ENCODE measurements around the gene CDC42BPA.

Gene CDC42BPA

GRCh38 chr1:226977643-226978431 is 340.5 kb downstream of the CDC42BPA start:
- no peak for DNase-seq

- no peak for DNase-seq
These were observed 341.2 kb downstream of the CDC42BPA start for GRCh38 chr1:226976978-226977642.

- no peak for DNase-seq
These were observed 341.9 kb downstream of the CDC42BPA start for GRCh38 chr1:226976276-226976977.

GRCh38 chr1:226975259-226976250 is 342.7 kb downstream of the CDC42BPA start:
- no peak for DNase-seq

GRCh38 chr1:226974544-226975258 is 343.6 kb downstream of the CDC42BPA start:
- no peak for DNase-seq

GRCh38 chr1:226973898-226974543 is 344.3 kb downstream of the CDC42BPA start:
- DNase-seq = no peak

- peak; percentile 32 to 75 for DNase-seq
These were observed 344.9 kb downstream of the CDC42BPA start for GRCh38 chr1:226973371-226973897.

GRCh38 chr1:226972931-226973330 is 345.4 kb downstream of the CDC42BPA start:
- DNase-seq = no peak

- DNase-seq = no peak
These were observed 346.5 kb downstream of the CDC42BPA start for GRCh38 chr1:226971765-226972164.

- DNase-seq = peak; percentile 29 to 83
These were observed 350.6 kb downstream of the CDC42BPA start for GRCh38 chr1:226967665-226968064.

GRCh38 chr1:226966683-226967082 is 351.6 kb downstream of the CDC42BPA start:
- no peak for DNase-seq

- DNase-seq = no peak
These were observed 352.5 kb downstream of the CDC42BPA start for GRCh38 chr1:226965581-226966440.

- DNase-seq = no peak
These were observed 353.4 kb downstream of the CDC42BPA start for GRCh38 chr1:226964611-226965486.

GRCh38 chr1:226964068-226964425 is 354.2 kb downstream of the CDC42BPA start:
- no peak for DNase-seq

GRCh38 chr1:226962421-226963391 is 355.6 kb downstream of the CDC42BPA start:
- DNase-seq = no peak

GRCh38 chr1:226960944-226961765 is 357.1 kb downstream of the CDC42BPA start:
- DNase-seq = no peak

GRCh38 chr1:226960256-226960655 is 358.0 kb downstream of the CDC42BPA start:
- DNase-seq = no peak
